GM19452 (cell line): ENCODE data around the gene LRRC45.

Source experiments
- ATAC-seq: cut with Tn5 transposase; IDR thresholded peaks from one replicate; pipeline ENCODE4 v1.9.1; 2021; ENCODE audit not compliant: unreplicated experiment

The LRRC45 gene

DNA sequence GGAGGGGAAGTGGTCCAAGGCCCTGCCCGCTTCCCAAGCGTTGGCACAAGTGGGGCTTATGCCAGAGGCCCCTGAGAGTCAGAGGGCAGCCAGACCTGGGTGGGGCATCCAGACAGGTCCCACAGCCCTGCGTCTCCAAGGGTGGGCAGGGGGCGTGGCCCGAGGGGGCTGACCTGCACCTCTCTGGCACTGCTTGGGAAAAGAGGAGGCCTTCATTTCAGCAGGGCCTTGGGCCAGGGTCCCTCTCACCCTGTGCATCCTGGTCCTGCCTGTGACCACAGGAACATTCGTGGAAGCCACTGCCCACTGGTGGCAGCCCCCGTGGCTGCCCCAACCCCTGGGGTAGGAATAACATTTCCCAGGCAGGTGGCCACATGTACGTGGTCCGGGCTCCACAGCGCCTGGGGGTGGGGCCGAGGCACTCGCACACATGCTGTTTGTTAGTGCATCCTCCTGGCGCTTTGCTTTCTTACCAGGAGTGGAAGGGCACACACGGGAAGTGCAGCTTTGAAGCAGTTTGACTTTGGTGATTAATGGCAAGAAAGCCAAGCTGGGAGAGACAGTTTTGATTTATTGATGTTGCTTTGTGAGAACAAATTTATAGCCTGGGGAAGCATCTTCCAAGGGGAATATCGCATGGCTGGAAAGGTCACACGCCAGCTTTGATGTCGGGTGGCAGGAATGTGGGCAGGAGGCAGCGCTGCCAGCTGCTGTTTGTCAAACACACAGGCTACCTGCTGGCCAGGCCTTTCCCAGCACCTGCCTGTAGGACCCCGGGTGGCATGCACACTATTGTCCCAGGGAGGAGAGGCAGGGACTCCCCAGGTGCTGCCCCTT, 4.7 kb upstream of the LRRC45 start:
- ATAC-seq, result no peak

DNA sequence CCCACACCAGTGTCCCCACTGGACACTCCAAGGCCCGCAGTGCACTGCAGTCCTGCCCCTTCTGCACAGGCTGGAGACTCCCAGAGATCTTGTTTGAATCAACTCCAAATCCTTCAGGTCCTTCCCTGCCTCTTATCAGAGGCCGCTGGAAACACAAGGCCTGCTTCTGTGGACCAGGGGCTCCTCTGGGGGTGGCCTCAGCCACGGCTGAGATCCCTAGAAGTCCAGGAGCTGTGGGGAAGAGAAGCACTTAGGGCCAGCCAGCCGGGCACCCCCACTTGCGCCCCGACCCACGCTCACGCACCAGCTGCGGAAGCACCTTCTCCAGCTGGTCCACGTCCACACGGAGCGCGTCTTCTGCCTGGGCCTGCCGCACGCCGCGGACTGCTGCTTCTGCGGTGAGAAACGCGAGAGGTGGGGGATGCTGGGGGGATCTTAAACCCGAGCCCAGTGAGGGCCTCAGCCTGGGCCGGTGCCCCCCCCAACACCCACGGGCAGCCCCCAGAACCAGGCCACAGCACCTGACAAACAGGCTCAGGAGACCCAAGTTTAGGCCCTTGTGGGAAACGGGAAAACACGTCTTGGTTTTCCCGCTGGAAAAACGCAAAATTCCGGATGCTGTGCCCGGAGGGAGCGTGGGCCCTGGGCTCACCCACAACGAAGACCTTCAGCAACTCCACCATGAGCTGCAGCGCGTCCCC, 4.0 kb upstream of the LRRC45 start:
- ATAC-seq, result no peak

GRCh38 chr17:82019690-82020571, 3.2 kb upstream of the LRRC45 start:
- no peak for ATAC-seq

DNA sequence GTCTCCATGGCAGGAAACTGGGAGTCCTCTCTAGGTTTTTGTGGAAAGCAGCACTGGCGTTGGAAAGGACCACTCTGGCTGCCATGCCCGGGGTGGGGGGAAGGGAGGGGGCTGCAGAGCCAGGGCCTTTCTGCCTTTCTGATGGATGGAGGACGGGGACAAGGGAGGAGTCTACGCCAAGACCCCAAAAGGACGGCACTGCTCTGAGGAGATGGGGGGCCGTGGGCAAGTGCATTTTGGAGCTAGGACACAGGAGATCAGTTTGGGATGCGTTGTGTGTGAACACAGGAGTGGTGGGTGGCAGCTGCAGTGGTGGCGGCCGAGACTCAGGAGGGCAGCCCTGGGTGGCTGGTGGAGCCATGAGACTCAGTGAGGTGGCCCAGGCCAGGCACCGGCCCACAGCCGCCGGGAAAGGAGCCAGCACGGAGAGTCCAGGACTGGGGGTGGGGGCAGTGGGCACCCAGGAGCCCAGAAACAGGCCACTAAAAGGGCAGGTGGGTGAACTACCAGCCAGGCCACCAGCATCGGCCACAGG, 2.5 kb upstream of the LRRC45 start:
- no peak for ATAC-seq

DNA sequence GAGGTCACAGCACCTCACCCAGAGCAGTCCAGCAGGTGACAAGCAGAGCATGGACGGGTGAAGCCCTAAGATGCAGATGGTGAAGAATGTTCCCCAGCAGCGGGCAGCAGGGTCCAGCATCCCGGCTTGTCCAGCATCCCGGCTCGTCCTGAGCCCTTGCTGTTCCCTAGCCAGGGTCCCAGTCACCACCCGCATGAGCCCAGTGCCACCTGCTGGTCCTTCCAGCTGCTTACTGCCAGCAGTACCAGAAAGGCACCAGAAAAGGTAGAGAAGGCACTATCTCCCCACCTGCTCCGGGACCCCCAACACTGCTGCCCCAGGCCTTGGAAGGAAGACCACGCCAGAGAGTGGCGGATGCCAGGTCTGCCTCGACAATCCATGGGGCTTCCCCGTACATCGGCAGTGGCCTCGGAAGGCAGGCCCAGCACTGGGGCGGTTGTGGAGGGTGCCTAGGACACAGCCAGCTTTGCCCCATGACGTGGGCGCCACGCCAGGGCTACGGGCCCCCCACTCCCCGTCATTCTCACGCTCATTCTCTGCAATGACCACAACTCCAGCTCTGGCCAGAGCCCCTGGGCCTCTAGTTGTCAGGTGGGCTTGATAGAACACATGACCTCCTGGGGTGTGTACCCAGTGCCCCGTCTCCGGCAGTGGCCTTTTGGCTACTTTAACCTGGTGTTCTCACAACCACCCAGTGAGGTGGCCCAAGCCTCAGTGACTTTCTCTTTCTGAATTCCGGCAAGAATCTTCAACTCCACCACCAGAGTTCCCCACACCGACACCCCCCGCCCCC, 1.8 kb upstream of the LRRC45 start:
- ATAC-seq, result no peak

GRCh38 chr17:82021900-82022309, 1.2 kb upstream of the LRRC45 start:
- ATAC-seq, result no peak

DNA sequence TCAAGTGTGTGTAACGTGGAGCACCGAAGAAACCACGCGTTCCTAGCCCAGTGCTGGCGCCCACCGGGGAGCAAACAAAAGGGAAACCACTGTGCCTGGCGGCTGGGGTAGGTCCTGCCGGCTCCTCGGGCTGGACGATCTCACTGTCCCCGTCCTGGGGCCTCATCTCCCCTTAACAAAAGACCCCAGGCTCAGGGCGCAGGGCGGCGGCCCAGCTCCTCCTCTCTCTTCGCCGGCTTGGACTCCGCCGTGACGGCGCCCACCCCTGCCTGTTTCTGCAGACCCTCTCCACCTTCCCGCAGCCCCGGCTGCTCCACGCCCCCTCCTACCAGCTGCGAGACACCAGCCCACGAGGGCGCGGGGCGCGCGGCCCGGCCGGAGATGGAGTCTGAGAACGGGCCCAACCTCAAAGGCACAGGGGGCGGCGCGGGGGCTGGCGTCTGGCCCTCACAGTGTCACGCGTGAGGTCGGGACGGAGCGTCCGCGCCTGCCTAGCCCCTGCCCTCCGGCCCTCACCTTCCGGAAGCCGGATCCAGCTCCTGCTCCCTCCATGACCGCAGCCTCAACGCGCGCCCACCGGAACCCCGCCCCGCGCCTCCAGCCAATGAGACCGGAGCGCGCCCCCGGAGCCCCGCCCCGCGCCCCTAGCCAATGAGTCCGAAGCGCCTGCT, 660 bp upstream of the LRRC45 start, which contains the start of gene CENPX:
CENPX (minus strand) TSS at position 569 of the 671 bp plus-strand sequence; CDS start at position 552, 17 bp downstream.
- peak; percentile 22 for ATAC-seq

- peak; percentile 4 for ATAC-seq
These were observed 539 bp downstream of the LRRC45 start for GRCh38 chr17:82023447-82024241.

- no peak for ATAC-seq
These were observed 1.8 kb downstream of the LRRC45 start for GRCh38 chr17:82024859-82025258.

DNA sequence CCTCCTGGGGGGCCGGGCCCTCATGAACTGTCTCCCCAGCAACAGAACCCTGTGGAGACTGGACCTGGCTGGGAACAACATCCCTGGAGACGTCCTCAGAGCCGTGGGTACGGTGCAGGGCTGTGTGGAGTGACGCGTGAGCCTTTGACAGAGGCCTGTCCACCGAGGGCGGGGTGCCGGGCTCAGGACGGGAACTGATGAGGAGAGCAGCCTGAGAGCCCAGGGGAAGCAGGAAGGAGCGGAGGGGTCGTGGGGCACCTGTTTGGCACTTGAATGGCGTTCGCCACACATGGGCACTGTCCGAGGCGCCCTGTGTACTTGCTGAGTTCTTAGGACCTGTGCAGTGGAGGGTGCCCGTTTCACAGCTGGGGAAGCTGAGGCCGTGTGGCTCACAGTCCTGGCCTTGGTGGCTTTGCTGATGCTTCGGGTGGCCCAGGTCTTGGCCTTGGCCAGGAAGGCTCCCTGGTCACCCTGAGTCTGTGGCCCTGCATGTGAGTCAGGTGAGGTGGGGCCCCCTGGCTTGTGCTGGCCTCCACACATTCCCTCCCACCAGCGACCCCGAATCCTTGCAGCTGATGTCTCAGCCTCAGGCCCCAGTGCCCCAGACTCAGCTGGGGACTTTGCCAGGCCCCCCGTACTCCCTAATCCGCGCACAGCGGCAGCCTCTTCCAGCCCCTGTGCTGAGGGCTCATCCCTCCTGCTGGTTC, 2.4 kb downstream of the LRRC45 start:
- no peak for ATAC-seq

DNA sequence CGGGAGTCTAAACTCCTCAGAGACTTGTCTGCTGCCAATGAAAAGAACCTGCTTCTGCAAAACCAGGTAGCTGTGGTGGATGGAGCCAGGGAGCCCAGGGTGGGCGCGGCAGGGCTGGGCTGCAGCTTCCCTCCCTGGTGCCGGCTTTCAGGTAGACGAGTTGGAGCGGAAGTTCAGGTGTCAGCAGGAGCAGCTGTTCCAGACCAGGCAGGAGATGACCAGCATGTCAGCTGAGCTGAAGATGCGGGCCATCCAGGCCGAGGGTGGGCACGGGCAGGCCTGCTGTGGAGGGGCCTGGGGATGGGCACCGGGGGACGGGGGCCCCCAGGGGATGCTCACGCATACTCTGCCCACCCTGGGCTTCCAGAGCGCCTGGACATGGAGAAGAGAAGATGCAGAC, 5.1 kb downstream of the LRRC45 start:
- no peak for ATAC-seq

GRCh38 chr17:82028966-82029365, 5.9 kb downstream of the LRRC45 start:
- no peak for ATAC-seq

DNA sequence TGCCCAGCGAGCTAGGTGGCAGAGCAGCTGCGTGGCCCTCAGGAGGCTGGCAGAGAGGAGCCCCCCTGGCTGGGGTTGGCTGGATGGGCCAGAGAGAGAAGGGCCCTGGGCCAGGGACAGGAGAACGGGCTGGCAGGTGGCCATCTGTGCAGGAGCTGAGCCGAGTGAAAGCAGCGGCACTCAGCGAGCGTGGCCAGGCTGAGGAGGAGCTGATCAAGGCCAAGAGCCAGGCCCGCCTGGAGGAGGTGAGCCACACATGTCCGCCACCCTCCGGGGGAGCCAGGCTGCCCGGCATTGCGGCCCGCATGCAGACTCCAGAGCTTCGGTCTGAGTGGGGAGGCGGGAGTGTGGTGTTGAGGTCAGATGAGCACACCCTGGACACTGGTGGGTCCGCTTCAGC, 6.3 kb downstream of the LRRC45 start:
- no peak for ATAC-seq

DNA sequence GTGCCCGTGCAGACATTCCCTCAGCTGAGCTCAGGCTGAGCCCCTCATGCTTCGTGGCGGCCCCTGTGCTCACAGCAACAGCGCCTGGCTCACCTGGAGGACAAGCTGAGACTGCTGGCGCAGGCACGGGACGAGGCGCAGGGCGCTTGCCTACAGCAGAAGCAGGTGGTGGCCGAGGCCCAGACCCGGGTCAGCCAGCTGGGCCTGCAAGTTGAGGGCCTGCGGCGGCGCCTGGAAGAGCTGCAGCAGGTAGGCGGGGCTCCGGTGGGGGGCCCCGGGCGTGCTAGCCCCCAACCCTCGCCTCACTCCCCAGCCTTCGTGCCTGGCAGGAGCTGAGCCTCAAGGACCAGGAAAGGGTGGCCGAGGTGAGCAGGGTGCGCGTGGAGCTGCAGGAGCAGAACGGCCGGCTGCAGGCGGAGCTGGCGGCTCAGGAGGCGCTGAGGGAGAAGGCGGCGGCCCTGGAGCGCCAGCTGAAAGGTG, 6.9 kb downstream of the LRRC45 start:
- no peak for ATAC-seq

- ATAC-seq, result no peak
These were observed 7.6 kb downstream of the LRRC45 start for GRCh38 chr17:82030470-82031302.

- no peak for ATAC-seq
These were observed 8.3 kb downstream of the LRRC45 start, which contains the start of gene RAC3 for GRCh38 chr17:82031303-82031884. Gene RAC3 (plus strand): TSS chr17:82031678. CDS start chr17:82031762, 84 bp downstream.
